Kidney (tissue), 14 donors: ENCODE measurements around the gene FAM117B. TPM values are rescaled to one million over a fixed set of nuclear protein-coding genes. Genes with fewer than 3 reads are reported as not detected.
"Not testable (repeated sequence)": the region's sequence is repeated elsewhere in the genome, so short reads cannot be mapped to it uniquely, and the experiment has no call there.

ENCODE experiments used
- DNase-seq, 5 donors: peaks; one replicate each; pipeline ENCODE4 v3.0.0-alpha.2; 2013 to 2020
- FAIRE-seq: peaks from 2 replicates; lab custom pipeline; 2012; peaks lifted over from hg19 to GRCh38; lab: Jason Lieb, UNC
- H3K27ac ChIP-seq, 2 donors: one replicate each; pipeline ENCODE4 v1.7.0; 2013; ENCODE audit warnings: low read depth in 2 of 2, low read length in 2 of 2, inconsistent platforms in 1 of 2
- H3K27me3 ChIP-seq: one replicate; pipeline ENCODE4 v1.7.1; 2013; ENCODE audit warnings: low read length, inconsistent platforms; ENCODE audit not compliant: control insufficient read depth, insufficient read depth
- H3K36me3 ChIP-seq, 3 donors: one replicate each; pipeline versions ENCODE4 v1.7.0 to v1.7.1; 2013; ENCODE audit warnings: low read length in 3 of 3, control low read depth in 1 of 3, inconsistent platforms in 1 of 3; ENCODE audit not compliant: insufficient read depth in 3 of 3, control insufficient read depth in 2 of 3
- H3K4me1 ChIP-seq, 3 donors: one replicate each; pipeline versions ENCODE4 v1.7.0 to v1.7.1; 2013; ENCODE audit warnings: low read length in 3 of 3, inconsistent platforms in 1 of 3, low read depth in 1 of 3; ENCODE audit not compliant: control insufficient read depth in 2 of 3, insufficient read depth in 2 of 3
- H3K4me3 ChIP-seq, 3 donors: one replicate each; pipeline versions ENCODE4 v1.7.0 to v1.8.1; 2013; ENCODE audit warnings: low read length in 3 of 3, control low read depth in 1 of 3, inconsistent platforms in 1 of 3
- H3K9ac ChIP-seq, 3 donors: one replicate each; pipeline versions ENCODE4 v1.7.0 to v1.7.1; 2013; ENCODE audit warnings: low read length in 3 of 3, control low read depth in 1 of 3, inconsistent platforms in 1 of 3
- H3K9me3 ChIP-seq, 3 donors: one replicate each; pipeline versions ENCODE4 v1.7.0 to v1.7.1; 2013; ENCODE audit warnings: low read length in 3 of 3, control low read depth in 1 of 3, inconsistent platforms in 1 of 3; ENCODE audit not compliant: control insufficient read depth in 2 of 3, insufficient read depth in 1 of 3
- intact Hi-C: fragments of 100-400 bp; cut with DNase I; formaldehyde crosslinking; loops from one replicate; pipeline ENCODE4 v1.11.1; 2022
- polyA plus RNA-seq: library from polyadenylated mRNA; stranded (reverse); fragments of 350-450 nt; fragmentation: Illumina TruSeq; extraction: RNeasy Lipid Tissue Mini Kit (QIAGEN cat#74804); gene quantifications from one replicate; pipeline ENCODE4 v1.2.3, GENCODE V29; 2014; ENCODE audit warnings: low read depth, low replicate concordance; ENCODE audit not compliant: insufficient read depth
- total RNA-seq: library from RNA; stranded (reverse); fragmentation: NEBNext Ultra II Directional; extraction: Animal tissue kit (Norgen Biotek cat#: 25700); gene quantifications from one replicate; pipeline ENCODE4 v1.2.1, GENCODE V29; 2021
- TF ChIP-seq, protein P1 (sequence below): IDR thresholded peaks from 3 replicates; pipeline ENCODE4 v1.5.1; 2012; ENCODE audit warnings: mild to moderate bottlenecking, moderate library complexity, borderline replicate concordance; ENCODE audit not compliant: insufficient read depth; ENCODE audit errors: extremely low read depth
- donor health status: control.
- donor health status: control.
- donor health status: control.
- donor health status: control.
- donor health status: control.
- donor health status: DM: yes; HTN: yes; CAD: no.
- donor health status: Normal renal cell carcinoma (clear cell type).

The FAM117B gene
- total and polyA plus RNA-seq, 2 donors from 2014 or later, result 4.1 to 14.8 TPM

DNA sequence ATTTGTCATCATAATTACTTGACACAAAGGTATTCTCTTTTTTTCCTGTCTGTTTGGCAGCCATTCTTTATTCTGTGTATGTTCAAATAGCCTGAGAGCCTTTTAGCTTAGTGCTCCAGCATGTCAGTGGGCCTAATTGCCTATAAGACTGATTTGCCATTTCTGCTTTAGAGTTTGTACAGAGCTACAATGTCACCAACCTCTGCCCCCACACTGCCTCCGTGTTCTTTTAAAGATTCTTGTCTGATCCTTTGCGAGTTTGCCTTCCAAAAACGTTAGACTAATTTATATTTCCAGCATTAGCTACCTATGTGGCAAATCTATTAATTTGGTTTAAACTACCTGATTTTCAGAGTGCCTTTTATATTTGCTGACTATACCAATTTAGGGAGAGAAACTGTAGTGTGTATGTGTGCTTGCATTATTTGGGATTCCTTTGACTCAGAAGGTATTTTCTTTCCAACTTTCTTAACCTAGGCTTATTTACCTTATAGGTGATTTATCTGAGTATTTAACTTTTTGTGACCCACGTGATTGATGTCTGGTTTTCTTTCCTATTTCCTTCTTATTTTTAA lies 70.8 kb downstream of the FAM117B start:
- intact Hi-C loops, result no loop called here
- no peak for FAIRE-seq

DNA sequence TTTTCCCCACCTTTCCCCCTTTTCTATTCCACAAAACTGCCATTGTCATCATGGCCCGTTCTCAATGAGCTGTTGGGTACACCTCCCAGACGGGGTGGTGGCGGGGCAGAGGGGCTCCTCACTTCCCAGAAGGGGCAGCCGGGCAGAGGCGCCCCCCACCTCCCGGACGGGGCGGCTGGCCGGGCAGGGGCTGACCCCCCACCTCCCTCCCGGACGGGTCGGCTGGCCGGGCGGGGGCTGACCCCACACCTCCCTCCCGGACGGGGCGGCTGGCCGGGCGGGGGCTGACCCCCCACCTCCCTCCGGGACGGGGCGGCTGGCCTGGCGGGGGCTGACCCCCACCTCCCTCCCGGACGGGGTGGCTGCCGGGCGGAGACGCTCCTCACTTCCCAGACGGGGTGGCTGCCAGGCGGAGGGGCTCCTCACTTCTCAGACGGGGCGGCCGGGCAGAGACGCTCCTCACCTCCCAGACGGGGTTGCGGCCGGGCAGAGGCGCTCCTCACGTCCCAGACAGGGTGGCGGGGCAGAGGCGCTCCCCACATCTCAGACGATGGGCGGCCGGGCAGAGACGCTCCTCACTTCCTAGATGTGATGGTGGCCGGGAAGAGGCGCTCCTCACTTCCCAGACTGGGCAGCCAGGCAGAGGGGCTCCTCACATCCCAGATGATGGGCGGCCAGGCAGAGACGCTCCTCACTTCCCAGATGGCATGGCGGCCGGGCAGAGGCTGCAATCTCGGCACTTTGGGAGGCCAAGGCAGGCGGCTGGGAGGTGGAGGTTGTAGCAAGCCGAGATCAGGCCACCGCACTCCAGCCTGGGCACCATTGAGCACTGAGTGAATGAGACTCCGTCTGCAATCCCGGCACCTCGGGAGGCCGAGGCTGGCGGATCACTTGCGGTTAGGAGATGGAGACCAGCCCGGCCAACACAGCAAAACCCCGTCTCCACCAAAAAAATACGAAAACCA lies 80.5 kb downstream of the FAM117B start:
- H3K27ac ChIP-seq, H3K9ac ChIP-seq, H3K4me1 ChIP-seq, H3K36me3 ChIP-seq, H3K4me3 ChIP-seq, FAIRE-seq, intact Hi-C loops, DNase-seq, H3K27me3 ChIP-seq: not testable (repeated sequence)
- peaks cover 0 to 15% (median 2%) of the 10 kb centered on the region in 3 donors for H3K9me3 ChIP-seq

More for the DNA sequence above, 70.8 kb downstream of the FAM117B start:
- Histone ChIP-seq H3K27ac (no peak overlapping the region), H3K4me3 (no peak overlapping the region), H3K4me1 (peaks cover 0 to 5% (median 2%) of the 10 kb centered on the region in 3 donors), H3K27me3 (no peaks in the 10 kb centered on the region), H3K9me3 (no peaks in the 10 kb centered on the region), H3K9ac (no peak overlapping the region), H3K36me3 (no peaks in the 10 kb centered on the region)
- no peak for DNase-seq
- TF ChIP-seq, protein P1, sequence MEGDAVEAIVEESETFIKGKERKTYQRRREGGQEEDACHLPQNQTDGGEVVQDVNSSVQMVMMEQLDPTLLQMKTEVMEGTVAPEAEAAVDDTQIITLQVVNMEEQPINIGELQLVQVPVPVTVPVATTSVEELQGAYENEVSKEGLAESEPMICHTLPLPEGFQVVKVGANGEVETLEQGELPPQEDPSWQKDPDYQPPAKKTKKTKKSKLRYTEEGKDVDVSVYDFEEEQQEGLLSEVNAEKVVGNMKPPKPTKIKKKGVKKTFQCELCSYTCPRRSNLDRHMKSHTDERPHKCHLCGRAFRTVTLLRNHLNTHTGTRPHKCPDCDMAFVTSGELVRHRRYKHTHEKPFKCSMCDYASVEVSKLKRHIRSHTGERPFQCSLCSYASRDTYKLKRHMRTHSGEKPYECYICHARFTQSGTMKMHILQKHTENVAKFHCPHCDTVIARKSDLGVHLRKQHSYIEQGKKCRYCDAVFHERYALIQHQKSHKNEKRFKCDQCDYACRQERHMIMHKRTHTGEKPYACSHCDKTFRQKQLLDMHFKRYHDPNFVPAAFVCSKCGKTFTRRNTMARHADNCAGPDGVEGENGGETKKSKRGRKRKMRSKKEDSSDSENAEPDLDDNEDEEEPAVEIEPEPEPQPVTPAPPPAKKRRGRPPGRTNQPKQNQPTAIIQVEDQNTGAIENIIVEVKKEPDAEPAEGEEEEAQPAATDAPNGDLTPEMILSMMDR, result no peak

DNA sequence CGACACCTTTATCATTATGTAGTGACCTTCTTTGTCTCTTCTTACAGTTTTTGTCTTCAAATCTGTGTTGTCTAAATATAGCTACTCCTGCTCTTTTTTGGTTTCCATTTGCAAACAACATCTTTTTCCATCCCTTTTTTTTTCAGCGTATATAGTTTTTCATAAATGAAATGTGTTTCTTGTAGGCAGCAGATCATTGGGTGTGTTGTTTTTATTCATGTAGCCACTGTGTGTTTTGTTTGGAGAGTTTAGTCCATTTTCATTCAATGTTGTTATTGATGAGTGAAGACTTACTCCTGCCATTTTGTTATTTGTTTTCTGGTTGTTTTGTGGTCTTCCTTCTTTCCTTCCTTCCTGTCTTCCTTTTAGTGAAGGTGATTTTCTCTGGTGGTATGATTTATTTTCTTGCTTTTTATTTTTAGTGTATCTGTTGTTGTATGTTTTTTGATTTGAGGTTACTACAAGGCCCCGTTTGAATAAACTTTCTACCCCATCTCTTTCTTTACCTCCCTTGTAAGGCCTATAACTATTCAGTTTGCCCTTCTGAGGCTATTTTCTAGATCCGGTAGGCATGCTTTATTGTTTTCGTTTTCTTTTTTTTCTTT lies 81.4 kb downstream of the FAM117B start:
- peaks cover 0 to 15% (median 2%) of the 10 kb centered on the region in 3 donors for H3K9me3 ChIP-seq
- peaks cover 0 to 3% (median 0%) of the 10 kb centered on the region in 3 donors for H3K4me1 ChIP-seq
- intact Hi-C loops, result no loop called here
- H3K27me3 ChIP-seq, result no peaks in the 10 kb centered on the region
- no peak overlapping the region for H3K4me3 ChIP-seq
- no peaks in the 10 kb centered on the region for H3K36me3 ChIP-seq
- H3K9ac ChIP-seq, result no peak overlapping the region
- TF ChIP-seq, protein P1, result no peak
- FAIRE-seq, result no peak
- H3K27ac ChIP-seq, result no peak overlapping the region
- no peak for DNase-seq
